HG02571 (cell line): ENCODE results near the gene C1orf159.
"Not testable (repeated sequence)": the region's sequence is repeated elsewhere in the genome, so short reads cannot be mapped to it uniquely, and the experiment has no call there.

Experiments
- ATAC-seq: cut with Tn5 transposase; IDR thresholded peaks from one replicate; pipeline ENCODE4 v1.9.1; 2021; ENCODE audit warnings: mild to moderate bottlenecking, moderate library complexity; ENCODE audit not compliant: unreplicated experiment

The C1orf159 gene

GRCh38 chr1:1069711-1070676 lies 45.9 kb downstream of the C1orf159 start:
- no peak for ATAC-seq

DNA sequence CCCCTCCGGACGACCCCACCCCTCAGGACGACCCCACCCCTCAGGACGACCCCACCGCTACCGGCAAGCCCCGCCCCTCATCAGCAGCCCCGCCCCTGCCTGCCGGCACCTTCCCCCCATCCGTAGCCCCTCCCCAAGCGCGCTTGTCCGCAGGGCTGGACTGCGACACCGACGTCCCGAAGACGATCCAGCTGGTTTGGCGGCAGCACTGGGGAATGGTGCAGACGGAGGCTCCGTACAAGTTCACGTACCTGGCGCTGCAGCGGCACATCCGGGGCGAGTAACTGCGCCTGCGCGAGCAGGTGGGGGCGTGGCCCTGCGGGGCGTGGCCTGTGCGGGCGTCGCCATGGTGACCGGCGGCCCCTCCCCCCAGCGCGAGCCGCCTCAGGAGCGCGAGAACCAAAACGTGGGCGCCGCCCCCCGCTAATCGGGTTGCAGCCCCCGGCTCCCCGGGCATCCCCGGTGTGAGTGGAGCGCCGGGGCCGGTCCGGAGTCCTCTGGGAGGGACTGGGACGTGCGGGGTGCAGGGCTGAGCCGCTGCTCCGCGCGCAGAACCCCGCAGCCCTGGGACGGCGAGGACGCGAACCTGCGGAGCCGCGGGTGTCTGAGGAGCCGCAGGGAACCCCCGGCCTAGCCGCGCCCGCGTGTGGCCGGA lies 46.7 kb downstream of the C1orf159 start:
- ATAC-seq: no peak

- no peak for ATAC-seq
Measured at GRCh38 chr1:1068517-1069055, 47.3 kb downstream of the C1orf159 start.

DNA sequence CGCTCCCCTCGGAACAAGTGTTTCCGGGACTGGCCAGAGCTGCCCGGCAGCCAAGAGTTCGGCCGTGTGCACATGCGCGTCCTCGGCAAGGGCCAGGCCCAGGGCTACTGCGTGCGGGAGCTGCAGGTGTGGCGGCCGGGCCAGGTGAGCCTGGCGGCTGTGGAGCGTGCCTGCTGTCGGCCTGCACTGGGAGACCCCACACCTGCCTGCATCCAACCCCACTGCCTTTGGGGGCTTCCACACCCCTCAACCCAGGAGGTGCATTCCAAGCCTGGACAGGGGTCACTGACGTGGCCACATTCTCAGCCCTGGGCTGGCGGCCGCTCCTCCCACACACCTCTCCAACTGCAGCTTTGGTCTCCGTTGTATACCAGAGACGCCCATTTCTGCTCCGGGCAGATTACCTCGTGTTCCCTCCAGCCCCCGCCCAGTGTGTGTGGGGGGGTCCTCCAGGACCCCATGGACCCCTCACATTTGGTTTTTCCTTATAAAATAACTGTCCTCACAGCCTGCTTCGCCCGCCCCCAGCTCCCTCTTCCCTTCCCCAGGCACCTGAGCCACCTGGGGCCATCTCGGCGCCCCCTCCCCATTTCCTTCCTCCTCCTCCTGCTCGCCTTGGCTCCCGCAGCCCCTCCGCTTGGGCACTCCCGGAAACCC lies 47.9 kb downstream of the C1orf159 start:
- no peak for ATAC-seq

DNA sequence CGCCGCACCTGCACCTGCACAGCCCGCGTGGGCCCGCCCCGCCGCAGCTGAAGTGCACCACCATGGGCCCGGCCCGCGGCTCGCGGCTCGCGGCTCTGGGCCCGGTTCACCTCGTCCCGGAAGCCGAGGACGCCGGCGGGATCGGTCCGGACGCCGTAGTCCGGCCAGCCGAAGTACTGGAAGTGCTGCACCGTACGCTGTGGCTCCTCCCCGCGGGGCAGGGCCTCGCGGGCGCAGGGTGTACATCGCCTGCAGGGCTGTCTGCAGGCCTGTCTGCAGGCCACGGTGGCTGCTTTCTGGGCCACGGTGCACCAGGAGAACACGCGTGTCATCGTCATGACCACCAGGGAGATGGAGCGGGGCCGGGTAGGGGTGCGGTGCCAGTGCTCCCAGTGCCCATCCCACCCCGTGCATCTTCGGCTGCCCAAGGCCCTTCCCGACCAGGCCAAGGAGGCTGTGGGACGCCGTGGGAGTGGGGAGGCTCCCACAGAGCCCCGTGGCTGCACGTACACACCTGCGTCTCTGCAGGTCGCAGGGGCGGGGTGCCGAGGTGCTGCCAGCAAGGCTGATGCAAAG lies 48.5 kb downstream of the C1orf159 start:
- ATAC-seq: no peak

DNA sequence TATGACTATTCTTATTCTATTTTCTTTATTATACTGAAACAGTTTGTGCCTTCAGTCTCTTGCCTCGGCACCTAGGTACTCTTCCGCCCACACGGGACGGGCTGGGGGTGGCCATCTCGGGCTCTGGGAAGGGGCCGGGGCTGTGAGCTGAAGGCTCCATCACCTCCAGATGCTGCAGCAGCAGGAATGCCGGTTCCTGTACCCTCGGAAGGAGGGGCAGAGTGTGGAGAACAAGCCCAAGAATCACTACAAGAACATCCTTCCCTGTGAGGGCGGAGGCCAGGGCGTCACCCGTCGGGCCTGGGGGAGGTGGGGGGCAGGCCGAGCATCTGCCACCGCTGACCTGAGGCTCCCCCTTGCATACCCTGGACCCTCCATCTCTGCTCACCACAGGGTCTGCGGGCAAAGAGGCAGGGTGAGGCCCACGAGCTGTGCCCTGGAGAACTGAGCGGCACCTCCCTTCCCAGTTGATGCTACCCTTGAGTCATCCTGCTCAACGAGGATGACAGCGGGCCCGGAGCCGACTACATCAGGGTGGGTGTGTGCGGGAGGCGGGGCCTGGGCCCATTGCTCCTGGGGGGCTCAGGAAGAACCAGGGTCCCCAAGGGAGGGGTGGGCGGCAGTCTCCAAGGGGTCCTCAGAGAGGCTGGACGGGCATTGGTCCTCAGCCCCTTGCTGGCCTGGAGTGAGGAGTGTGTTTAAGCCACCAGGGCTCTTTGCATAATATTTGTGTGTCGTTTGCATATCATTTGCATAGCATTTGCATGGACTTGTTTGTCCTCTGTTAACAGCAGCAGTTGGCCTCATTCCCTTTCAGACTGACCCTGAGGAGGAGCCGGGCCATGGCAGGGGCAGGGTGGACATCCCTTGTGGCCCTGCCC lies 49.2 kb downstream of the C1orf159 start:
- no peak for ATAC-seq

GRCh38 chr1:1065940-1066304 lies 50.0 kb downstream of the C1orf159 start:
- ATAC-seq: not testable (repeated sequence)

- ATAC-seq: no peak
Measured at GRCh38 chr1:1065265-1065939, 50.5 kb downstream of the C1orf159 start.

GRCh38 chr1:1063945-1064831 lies 51.7 kb downstream of the C1orf159 start:
- peak; percentile 48 for ATAC-seq

- ATAC-seq: no peak
Measured at GRCh38 chr1:1063261-1063944, 52.5 kb downstream of the C1orf159 start.

- no peak for ATAC-seq
Measured at GRCh38 chr1:1062348-1063163, 53.3 kb downstream of the C1orf159 start.

DNA sequence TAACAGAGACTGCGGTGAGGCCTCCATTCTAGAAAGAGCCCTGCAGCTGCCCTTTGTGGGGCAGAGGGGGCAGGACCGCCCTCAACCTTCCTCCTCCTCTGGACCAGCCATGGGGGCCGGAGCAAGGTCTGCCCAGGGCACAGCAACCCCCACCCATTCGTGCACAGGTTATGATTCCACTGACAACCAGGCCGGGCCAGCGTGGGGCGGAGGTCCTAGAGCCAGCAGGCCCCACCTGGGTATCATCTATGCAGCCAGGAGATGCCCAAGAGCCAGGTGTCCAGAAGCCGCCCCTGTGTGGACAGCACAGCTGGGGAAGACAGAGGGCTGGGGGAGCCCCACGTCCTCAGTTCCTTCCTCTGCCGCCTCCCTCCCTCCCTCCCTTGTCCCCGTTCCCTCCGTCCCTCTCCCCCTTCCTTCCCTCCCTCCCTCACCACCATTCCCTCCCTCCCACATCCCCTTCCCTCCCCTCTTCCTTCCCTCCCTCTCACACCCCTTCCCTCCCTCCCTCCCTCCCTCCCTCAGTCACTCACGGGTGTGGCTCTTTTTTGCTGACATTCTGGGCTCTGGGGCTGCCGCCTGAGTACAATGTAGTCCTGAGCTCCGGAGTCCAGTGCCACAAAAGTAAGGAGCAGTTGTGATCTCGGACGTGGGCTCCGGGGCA lies 54.1 kb downstream of the C1orf159 start:
- no peak for ATAC-seq

GRCh38 chr1:1060281-1061000 lies 55.4 kb downstream of the C1orf159 start:
- ATAC-seq: no peak

GRCh38 chr1:1059494-1060280 lies 56.2 kb downstream of the C1orf159 start:
- peak; percentile 47 for ATAC-seq

DNA sequence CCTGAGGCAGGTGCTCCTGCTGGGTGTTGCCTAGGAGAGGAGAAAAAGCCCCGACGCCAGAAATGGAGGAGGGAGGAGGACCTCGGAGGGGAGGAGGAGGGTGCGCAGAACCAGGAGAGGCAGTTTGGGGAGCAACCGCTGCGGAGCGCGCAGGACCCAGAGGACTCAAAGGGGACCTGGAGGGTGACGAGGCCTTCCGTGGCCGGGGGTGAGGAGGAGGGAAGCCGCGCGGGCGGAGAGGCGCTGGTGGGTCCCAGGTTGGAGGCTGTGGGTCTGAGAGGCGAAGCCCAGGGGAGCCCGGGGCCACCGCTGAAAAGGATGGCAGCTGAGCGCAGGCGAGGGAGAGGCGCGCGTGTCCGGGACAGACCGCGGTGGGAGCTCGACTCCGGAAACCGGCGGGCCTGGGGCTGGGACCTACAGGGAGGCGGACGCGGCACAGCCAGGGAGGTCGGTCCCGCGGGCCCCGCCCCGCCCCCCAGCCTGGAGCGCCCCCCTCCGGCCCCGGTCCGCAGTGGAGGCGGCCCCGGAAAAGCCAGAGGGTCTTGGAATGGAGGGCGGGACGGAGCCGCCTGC lies 56.9 kb downstream of the C1orf159 start:
- ATAC-seq: peak; percentile 26
